Omental fat pad (tissue), 4 donors: ENCODE measurements around the gene SUMF1. TPM values are rescaled to one million over a fixed set of nuclear protein-coding genes. Genes with fewer than 3 reads are reported as not detected.

Experiments
- ATAC-seq: fragments of 150-250 bp; one replicate; pipeline ENCODE4 v1.9.1; 2016; ENCODE audit warnings: mild to moderate bottlenecking, moderate library complexity; ENCODE audit not compliant: low FRiP score
- DNase-seq: peaks from one replicate; pipeline ENCODE4 v3.0.0-alpha.2; 2019; ENCODE audit warnings: low spot score
- total RNA-seq, 4 donors: library from RNA; depleted of rRNA; stranded (reverse); fragments of >200 nt; gene quantifications; one replicate each; pipeline ENCODE4 v1.1.0, GENCODE V29; 2016
- TF ChIP-seq, protein P1 (sequence below), 3 donors: fragments of 450-650 bp; IDR thresholded peaks; one replicate each; pipeline ENCODE4 v1.5.1; 2016 to 2017; ENCODE audit warnings: antibody characterized with exemption in 3 of 3, mild to moderate bottlenecking in 3 of 3, moderate library complexity in 2 of 3

SUMF1 gene
- total RNA-seq, 4 donors from 2014 or later, result 44.9 to 61.1 (median 53.8) TPM

DNA sequence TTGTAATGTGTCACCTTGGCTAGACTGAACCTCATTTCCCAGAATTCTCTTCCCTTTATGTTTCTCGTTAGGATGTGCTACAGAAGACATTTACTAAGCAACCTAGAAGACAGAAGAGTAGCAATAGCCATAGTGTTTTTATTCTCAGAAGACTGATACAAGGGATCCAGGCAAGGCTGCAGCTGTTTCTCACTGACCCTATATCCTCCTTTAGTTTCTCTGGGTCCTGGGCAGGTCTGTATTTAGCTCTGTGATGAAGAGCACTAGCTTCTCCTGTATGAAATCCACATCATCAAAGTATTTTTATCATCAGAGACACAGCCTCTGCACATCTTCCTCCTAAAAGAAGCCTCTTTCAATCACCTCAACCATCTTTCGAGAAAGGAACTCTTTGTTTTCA, 72.5 kb downstream of the SUMF1 start:
- no peak for DNase-seq
- no peak for ATAC-seq
- TF ChIP-seq, protein P1, sequence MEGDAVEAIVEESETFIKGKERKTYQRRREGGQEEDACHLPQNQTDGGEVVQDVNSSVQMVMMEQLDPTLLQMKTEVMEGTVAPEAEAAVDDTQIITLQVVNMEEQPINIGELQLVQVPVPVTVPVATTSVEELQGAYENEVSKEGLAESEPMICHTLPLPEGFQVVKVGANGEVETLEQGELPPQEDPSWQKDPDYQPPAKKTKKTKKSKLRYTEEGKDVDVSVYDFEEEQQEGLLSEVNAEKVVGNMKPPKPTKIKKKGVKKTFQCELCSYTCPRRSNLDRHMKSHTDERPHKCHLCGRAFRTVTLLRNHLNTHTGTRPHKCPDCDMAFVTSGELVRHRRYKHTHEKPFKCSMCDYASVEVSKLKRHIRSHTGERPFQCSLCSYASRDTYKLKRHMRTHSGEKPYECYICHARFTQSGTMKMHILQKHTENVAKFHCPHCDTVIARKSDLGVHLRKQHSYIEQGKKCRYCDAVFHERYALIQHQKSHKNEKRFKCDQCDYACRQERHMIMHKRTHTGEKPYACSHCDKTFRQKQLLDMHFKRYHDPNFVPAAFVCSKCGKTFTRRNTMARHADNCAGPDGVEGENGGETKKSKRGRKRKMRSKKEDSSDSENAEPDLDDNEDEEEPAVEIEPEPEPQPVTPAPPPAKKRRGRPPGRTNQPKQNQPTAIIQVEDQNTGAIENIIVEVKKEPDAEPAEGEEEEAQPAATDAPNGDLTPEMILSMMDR (IDR thresholded peaks at IDR 0.05), result no peak

DNA sequence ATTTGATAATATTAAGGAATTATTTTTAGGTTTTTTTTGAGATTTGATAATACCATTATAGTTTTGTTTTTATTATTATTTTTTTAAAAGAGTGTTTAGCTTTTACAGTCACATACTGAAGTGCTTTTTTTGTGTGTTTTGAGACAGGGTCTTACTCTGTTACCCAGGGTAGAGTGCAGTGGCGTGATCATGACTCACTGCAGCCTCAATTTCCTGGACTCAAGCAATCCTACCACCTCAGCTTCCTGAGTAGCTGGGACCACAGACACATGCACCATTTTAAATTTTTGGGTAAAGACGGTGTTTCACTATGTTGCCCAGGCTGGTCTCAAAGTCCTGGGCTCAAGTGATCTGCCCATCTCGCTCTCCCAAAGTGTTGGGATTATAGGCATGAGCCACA, 73.0 kb downstream of the SUMF1 start:
- ATAC-seq, result no peak
- TF ChIP-seq, protein P1 (IDR thresholded peaks at IDR 0.05), result no peak
- no peak for DNase-seq

DNA sequence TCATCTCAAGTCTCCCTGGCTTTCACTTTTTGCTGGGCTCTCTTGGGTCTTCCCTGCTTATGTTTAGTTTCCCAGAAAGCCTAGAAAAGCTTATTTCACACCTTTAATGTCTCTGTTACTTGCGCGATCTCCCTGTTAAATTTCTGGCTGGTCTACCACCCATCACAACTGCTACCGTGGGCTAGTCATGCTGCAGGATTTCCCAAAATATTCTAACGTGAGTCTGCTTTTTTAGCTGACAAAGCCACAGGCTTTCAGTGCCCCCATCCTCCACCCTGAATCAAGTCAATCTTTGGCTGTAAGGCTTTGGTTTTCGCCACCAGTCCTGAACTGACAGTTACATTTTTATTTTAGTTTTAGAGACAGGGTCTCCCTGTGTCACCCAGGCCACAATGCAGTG, 74.1 kb downstream of the SUMF1 start:
- ATAC-seq (no peak), DNase-seq (no peak)
- TF ChIP-seq, protein P1 (IDR thresholded peaks at IDR 0.05), result no peak

DNA sequence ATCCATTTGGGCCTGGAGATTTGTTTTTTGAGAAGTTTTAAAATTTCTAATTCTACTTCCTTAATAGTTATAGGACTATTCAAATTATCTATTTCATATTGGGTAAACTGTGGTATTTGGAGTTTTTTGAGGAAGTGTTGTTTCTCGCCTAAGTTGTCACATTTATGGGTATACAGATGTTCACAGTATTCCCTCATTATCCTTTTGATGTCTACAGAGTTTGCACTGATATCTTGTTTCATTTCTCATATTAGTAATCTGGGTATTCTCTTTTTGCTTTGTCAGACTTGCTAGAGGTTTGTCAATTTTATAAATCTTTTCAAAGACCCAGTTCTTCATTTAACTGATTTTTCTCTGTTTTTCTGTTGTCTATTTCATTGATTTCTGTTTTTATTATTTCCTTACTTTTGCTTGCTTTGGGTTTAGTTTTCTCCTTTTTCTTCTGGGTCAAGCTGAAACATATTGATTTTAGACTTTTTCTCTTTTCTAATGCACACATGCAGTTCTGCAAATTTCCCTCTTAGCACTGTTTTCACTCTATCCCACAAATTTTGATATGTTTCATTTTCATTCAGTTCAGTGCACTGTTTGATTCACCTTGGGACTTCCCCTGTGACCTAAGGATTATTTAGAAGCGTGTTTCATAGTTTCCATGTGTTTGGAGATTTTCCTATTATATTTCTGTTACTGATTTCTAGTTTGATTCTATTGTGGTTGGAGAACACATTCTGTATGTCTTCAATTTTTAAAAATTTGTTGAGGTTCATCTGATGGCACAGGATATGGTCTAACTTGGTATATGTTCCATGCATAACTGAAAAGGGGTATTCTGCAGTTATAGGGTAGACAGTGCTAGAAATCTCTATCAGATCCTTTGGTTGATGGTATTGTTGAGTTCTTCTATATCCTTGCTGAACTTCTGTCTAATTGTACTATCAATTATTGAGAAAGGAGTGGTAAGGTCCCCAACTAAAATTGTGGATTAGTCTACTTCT, 79.6 kb downstream of the SUMF1 start:
- DNase-seq (no peak), ATAC-seq (no peak)
- TF ChIP-seq, protein P1 (IDR thresholded peaks at IDR 0.05), result no peak

DNA sequence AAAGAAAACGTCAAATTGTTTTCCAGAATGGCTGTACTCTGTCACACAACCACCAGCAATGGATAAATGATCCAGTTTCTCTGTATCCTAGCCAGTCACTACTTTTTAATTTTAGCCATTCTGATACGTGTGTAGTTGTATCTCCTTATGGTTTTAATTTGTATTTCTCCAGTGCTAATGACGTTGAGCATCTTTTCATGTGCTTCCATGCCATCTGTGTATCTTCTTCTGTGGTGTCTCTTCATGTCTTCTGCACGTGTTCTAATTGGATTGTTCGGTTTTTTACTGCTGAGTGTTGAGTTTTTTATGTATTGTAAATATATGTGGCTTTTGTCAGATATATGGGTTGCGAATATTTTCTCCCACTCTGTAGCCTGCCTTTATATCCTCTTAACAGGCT, 81.9 kb downstream of the SUMF1 start:
- ATAC-seq, result no peak

DNA sequence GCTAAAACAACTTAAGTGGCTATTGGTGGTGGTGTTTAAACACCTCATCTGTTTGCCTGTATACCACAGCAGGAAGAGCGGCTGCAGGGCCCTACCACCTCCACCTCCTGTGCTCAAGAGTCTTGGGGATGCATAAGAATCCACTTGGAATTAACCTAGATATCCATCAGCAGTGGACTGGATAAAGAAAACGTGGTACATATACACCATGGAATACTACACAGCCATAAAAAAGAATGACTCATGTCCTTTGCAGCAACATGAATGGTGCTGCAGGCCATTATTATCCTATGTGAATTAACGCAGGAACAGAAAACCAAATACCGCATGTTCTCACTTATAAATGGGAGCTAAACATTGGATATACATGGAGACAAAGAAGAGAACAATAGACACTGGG, 87.1 kb downstream of the SUMF1 start:
- ATAC-seq, result no peak
- DNase-seq, result no peak
- TF ChIP-seq, protein P1 (IDR thresholded peaks at IDR 0.05), result no peak

More for the DNA sequence above, 81.9 kb downstream of the SUMF1 start:
- TF ChIP-seq, protein P1 (IDR thresholded peaks at IDR 0.05), result no peak
- no peak for DNase-seq

DNA sequence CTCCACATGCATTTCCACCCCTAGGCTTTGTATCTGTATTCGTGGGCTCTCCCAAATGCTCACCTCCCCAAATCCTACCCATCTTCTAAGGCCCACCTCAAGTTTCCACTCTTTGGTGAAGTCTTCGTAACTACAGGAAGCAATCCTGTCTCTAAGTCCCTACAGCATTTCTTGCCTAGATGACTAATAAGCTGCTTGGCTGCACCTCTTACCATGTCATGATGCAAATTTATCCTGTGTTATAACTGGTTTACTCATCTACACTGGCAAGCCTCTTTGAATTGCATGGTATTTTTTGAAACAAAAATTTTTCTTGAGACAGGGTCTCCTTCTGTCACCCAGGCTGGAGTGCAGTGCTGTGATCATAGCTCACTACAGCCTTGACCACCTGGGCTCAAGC, 90.6 kb downstream of the SUMF1 start:
- ATAC-seq (no peak), DNase-seq (no peak)
- TF ChIP-seq, protein P1 (IDR thresholded peaks at IDR 0.05), result no peak
